ENCODE data around the gene ANKRD40. TPM values are rescaled to one million over a fixed set of nuclear protein-coding genes. Genes with fewer than 3 reads are reported as not detected.

The ANKRD40 gene
- total RNA-seq, 1 donor from 2014 or later = 53.4 TPM

GRCh38 chr17:50660887-50661345 lies 46.8 kb downstream of the ANKRD40 start:
- no peak overlapping the region for H3K4me3 Mint-ChIP-seq
- no peaks in the 10 kb centered on the region for H3K9me3 Mint-ChIP-seq
- no peak overlapping the region for H2AFZ ChIP-seq (replicated peaks)
- H3K4me1 ChIP-seq = peaks cover 3% of the 10 kb centered on the region
- H3K4me1 Mint-ChIP-seq = peaks cover 19% of the 10 kb centered on the region
- no peaks in the 10 kb centered on the region for H3F3A ChIP-seq (ENCODE audit: low read depth)
- no peak overlapping the region for H3K9ac ChIP-seq
- TF ChIP-seq CTCF (IDR thresholded peaks at IDR 0.05) = no peak
- no peak for TF ChIP-seq EZH2phosphoT487 (IDR thresholded peaks at IDR 0.05)
- no peak for TF ChIP-seq EZH2 (IDR thresholded peaks at IDR 0.05)
- no peak overlapping the region for H3K4me3 ChIP-seq
- H3K27me3 ChIP-seq = no peaks in the 10 kb centered on the region
- DNase-seq (ENCODE audit: low spot score) = no peak
- H3K27ac ChIP-seq = no peak overlapping the region
- H3K27ac Mint-ChIP-seq = peak overlapping the region; percentile 55
- H4K20me1 ChIP-seq (ENCODE audit: low read depth) = no peaks in the 10 kb centered on the region
- no peaks in the 10 kb centered on the region for H3K79me2 ChIP-seq (ENCODE audit: low read depth)
- H3K9me3 ChIP-seq (ENCODE audit: low read depth) = no peaks in the 10 kb centered on the region
- H3K4me2 ChIP-seq = no peak overlapping the region
- H3K36me3 ChIP-seq = no peaks in the 10 kb centered on the region
- no peaks in the 10 kb centered on the region for H3K36me3 Mint-ChIP-seq
- peaks cover 7% of the 10 kb centered on the region for H3K27me3 Mint-ChIP-seq (ENCODE audit: insufficient read depth, low read depth)

- DNase-seq (ENCODE audit: low spot score) = no peak
- H3K9me3 Mint-ChIP-seq = no peaks in the 10 kb centered on the region
- H3F3A ChIP-seq (ENCODE audit: low read depth) = no peaks in the 10 kb centered on the region
- no peaks in the 10 kb centered on the region for H3K79me2 ChIP-seq (ENCODE audit: low read depth)
- no peak overlapping the region for H3K4me3 Mint-ChIP-seq
- no peaks in the 10 kb centered on the region for H3K36me3 Mint-ChIP-seq
- H3K27ac Mint-ChIP-seq = peak overlapping the region; percentile 50
- H2AFZ ChIP-seq (replicated peaks) = no peak overlapping the region
- H3K4me1 ChIP-seq = peaks cover 3% of the 10 kb centered on the region
- no peaks in the 10 kb centered on the region for H3K9me3 ChIP-seq (ENCODE audit: low read depth)
- no peak overlapping the region for H3K4me2 ChIP-seq
- H4K20me1 ChIP-seq (ENCODE audit: low read depth) = no peaks in the 10 kb centered on the region
- no peaks in the 10 kb centered on the region for H3K27me3 ChIP-seq
- no peak overlapping the region for H3K4me3 ChIP-seq
- H3K4me1 Mint-ChIP-seq = peaks cover 19% of the 10 kb centered on the region
- H3K36me3 ChIP-seq = no peaks in the 10 kb centered on the region
- TF ChIP-seq EZH2 (IDR thresholded peaks at IDR 0.05) = no peak
- no peak for TF ChIP-seq CTCF (IDR thresholded peaks at IDR 0.05)
- no peak for TF ChIP-seq EZH2phosphoT487 (IDR thresholded peaks at IDR 0.05)
- no peak overlapping the region for H3K9ac ChIP-seq
- H3K27ac ChIP-seq = no peak overlapping the region
- peaks cover 7% of the 10 kb centered on the region for H3K27me3 Mint-ChIP-seq (ENCODE audit: insufficient read depth, low read depth)
Measured at GRCh38 chr17:50660042-50660886, 47.5 kb downstream of the ANKRD40 start.

- Histone ChIP-seq H3K27ac (no peak overlapping the region), H3K9me3 (ENCODE audit: low read depth) (no peaks in the 10 kb centered on the region), H3K27me3 (no peaks in the 10 kb centered on the region), H3K9ac (no peak overlapping the region), H3K4me2 (no peak overlapping the region), H3F3A (ENCODE audit: low read depth) (no peaks in the 10 kb centered on the region), H3K36me3 (no peaks in the 10 kb centered on the region), H4K20me1 (ENCODE audit: low read depth) (no peaks in the 10 kb centered on the region), H2AFZ (replicated peaks) (no peak overlapping the region), H3K4me3 (no peak overlapping the region), H3K79me2 (ENCODE audit: low read depth) (no peaks in the 10 kb centered on the region), H3K4me1 (peaks cover 3% of the 10 kb centered on the region)
- no peak for DNase-seq (ENCODE audit: low spot score)
- Mint-ChIP-seq H3K9me3 (no peaks in the 10 kb centered on the region), H3K4me3 (no peak overlapping the region), H3K27me3 (ENCODE audit: insufficient read depth, low read depth) (peaks cover 7% of the 10 kb centered on the region), H3K36me3 (no peaks in the 10 kb centered on the region), H3K27ac (no peak overlapping the region), H3K4me1 (peaks cover 19% of the 10 kb centered on the region)
- no peak for TF ChIP-seq CTCF (IDR thresholded peaks at IDR 0.05)
- no peak for TF ChIP-seq EZH2phosphoT487 (IDR thresholded peaks at IDR 0.05)
- no peak for TF ChIP-seq EZH2 (IDR thresholded peaks at IDR 0.05)
Measured at GRCh38 chr17:50659179-50659578, 48.5 kb downstream of the ANKRD40 start.
